D721Med (cell line): ENCODE data around the gene EPS8L2.

Source experiments
- DNase-seq: peaks from one replicate; pipeline ENCODE4 v3.0.0; 2011; ENCODE audit warnings: low spot score; ENCODE audit not compliant: insufficient read length
- FAIRE-seq: peaks from 2 replicates; lab custom pipeline; 2011; peaks lifted over from hg19 to GRCh38; lab: Jason Lieb, UNC
- TF ChIP-seq, protein P1 (sequence below): IDR thresholded peaks from 2 replicates; pipeline ENCODE4 v1.5.1; 2012; ENCODE audit warnings: mild to moderate bottlenecking, control low read depth; ENCODE audit not compliant: insufficient read depth; ENCODE audit errors: missing control alignments

Gene EPS8L2

DNA sequence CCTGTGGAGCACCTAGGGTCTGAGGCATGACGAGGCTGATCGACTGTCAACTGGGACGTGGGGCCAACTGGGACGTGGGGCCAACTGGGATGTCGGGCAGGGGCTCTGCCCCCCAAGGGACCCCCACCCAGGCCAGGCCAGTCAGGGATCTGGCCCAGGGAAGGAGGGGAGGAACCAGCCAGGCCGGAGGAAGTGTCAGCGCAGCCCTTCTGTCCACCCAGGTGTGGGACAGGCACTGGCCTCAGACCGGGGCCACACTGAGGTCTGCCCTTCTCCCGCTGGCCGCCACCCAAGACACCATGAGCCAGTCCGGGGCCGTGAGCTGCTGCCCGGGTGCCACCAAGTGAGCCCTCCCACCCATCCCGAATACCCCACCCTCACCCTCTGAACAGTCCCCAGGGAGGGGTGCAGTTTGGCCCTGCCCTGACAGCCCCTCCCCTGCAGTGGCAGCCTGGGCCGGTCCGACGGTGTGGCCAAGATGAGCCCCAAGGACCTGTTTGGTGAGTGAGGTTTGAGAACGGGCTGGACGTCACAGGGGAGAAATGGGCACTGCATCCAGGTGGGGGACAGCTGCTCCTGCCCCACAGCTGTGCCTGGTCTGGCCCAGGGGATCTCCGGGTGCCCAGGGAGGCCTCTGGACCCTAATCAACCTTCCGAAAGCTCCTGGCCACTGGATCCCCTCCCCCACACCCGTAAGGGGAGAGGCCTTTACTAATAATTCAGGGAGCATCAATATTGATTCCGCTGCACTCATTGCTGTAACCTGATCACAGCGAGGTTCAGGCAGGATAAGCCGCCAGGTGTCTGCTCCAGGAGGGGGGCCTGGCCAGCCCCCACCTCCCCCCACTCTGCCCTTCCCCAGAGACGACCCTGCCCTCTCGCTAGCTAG is 3.3 kb downstream of the EPS8L2 start:
- TF ChIP-seq, protein P1, sequence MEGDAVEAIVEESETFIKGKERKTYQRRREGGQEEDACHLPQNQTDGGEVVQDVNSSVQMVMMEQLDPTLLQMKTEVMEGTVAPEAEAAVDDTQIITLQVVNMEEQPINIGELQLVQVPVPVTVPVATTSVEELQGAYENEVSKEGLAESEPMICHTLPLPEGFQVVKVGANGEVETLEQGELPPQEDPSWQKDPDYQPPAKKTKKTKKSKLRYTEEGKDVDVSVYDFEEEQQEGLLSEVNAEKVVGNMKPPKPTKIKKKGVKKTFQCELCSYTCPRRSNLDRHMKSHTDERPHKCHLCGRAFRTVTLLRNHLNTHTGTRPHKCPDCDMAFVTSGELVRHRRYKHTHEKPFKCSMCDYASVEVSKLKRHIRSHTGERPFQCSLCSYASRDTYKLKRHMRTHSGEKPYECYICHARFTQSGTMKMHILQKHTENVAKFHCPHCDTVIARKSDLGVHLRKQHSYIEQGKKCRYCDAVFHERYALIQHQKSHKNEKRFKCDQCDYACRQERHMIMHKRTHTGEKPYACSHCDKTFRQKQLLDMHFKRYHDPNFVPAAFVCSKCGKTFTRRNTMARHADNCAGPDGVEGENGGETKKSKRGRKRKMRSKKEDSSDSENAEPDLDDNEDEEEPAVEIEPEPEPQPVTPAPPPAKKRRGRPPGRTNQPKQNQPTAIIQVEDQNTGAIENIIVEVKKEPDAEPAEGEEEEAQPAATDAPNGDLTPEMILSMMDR, result no peak
- no peak for FAIRE-seq
- no peak for DNase-seq

DNA sequence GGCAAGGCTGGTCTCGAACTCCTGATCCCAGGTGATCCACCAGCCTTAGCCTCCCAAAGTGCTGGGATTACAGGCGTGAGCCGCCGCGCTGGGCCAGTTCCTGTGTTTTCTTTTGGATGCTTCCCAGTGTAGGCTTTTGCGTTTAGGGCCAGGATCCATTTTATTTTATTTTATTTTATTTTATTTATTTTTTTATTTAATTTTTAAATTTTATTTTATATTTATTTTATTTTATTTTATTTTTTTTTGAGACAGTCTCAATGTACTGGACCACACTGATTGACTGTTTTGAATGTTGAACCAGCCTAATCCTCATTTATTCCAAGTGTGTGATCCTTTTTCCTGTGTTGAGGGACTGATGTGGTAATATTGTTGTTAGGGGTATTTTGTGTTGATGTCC is 8.4 kb downstream of the EPS8L2 start:
- no peak for FAIRE-seq
- TF ChIP-seq, protein P1, result no peak
- no peak for DNase-seq

DNA sequence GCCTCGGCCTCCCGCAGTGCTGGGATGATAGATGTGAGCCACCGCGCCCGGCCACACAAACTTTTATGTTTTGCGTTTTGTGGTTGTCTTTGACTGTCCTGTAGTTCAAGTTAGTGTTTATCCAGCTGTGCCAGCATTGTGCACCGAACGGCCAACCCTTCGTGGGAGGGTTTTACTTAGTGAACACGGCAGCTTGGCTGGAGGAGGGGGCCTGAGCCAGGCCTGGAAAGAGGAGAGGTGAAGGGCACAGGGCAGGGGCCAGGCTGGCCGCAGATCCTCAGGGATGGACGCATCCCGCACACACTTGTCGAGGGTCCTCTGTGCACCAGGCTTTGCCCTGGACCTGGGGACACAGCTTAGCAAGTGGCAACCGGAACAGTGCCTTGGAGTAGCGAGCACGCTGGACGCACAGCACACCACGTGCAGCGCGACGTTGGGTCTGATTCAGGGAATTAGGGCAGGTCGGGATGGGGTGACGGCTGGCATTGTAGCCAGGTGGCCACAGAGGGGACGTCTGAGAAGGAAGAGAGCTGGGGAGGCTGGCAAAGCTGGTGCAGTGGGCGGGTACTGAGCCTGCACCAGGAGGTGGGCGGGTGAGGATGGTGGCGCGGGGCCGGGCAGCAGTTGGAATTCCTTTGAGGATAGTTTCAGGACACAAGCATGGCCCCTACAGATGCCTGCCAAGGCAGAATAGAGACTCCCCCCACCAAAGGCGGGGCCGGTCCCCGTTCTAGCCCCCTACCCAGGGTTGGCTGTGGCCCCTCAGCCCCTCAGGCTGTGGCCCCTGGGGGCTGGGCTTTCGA is 13.4 kb downstream of the EPS8L2 start:
- DNase-seq, result no peak
- TF ChIP-seq, protein P1, result no peak
- no peak for FAIRE-seq

DNA sequence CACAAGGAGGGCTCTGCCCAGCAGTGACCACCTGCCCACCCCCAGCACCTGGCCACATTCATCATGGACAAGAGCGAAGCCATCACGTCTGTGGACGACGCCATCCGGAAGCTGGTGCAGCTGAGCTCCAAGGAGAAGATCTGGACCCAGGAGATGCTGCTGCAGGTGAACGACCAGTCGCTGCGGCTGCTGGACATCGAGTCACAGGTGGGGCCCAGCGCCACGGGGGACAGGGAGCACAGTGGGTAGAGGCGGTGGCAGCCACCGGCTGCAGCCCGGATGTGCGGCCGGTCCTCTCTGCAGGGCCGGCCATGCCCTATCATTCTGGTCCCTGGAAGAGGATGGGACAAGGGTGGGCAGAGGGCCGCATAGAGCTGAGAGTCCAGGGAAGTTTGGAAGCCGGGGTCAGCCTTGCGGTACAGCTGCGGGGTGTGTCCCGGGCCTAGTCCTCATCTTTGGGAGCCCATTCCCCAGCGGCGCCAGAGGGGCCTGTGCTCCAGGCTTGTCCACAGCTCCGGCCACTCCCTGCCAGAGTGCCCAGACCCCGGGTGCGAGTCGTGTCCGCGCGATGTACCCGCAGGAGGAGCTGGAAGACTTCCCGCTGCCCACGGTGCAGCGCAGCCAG is 14.1 kb downstream of the EPS8L2 start:
- FAIRE-seq, result no peak
- no peak for DNase-seq
- TF ChIP-seq, protein P1, result no peak

DNA sequence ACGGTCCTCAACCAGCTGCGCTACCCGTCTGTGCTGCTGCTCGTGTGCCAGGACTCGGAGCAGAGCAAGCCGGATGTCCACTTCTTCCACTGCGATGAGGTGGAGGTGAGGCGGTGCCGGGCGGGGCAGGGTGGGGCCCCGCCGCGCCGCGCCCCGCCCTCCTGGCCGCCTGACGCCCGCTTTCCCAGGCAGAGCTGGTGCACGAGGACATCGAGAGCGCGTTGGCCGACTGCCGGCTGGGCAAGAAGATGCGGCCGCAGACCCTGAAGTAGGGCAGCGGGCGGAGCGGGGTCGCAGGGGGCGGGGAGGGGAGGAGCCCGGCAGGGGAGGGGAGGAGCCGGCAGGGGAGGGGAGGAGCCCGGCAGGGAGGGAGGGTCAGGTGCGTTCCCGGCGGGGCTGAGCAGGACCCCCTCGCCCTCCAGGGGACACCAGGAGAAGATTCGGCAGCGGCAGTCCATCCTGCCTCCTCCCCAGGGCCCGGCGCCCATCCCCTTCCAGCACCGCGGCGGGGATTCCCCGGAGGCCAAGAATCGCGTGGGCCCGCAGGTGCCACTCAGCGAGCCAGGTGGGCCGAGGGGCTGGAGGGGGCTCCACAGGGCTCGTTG is 14.7 kb downstream of the EPS8L2 start:
- peak; percentile 47 for DNase-seq
- no peak for FAIRE-seq
- TF ChIP-seq, protein P1, result no peak

DNA sequence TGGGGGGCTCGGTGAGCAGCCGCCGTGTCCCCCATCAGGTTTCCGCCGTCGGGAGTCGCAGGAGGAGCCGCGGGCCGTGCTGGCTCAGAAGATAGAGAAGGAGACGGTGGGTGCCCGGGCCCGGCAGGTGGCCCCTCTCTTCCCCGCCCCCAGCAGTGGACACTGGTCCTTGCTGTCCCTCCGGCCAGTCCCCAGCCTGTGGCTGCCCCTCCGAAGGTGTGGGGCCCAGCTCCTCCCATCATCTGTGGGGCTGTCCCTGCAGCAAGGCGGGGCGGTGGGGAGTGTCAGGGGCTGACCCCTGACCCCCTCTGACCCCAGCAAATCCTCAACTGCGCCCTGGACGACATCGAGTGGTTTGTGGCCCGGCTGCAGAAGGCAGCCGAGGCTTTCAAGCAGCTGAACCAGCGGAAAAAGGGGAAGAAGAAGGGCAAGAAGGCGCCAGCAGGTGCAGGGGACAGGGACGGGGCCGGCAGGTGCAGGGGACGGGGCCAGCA is 15.3 kb downstream of the EPS8L2 start:
- no peak for DNase-seq
- FAIRE-seq, result no peak
- TF ChIP-seq, protein P1, result no peak
